Measurements from ENCODE around the gene NR2F1.

- TF ChIP-seq POLR2AphosphoS5 (IDR thresholded peaks at IDR 0.05) (no peak), POLR2A (IDR thresholded peaks at IDR 0.05) (no peak), CTCF (IDR thresholded peaks at IDR 0.05) (no peak)
Measured at GRCh38 chr5:93594591-93595419, 11.8 kb downstream of the NR2F1 start.

Measured in gastroesophageal sphincter (tissue), 3 donors.